ENCODE measurements around the gene GCLC.

Gene GCLC

GRCh38 chr6:53447865-53448264, 97.0 kb downstream of the GCLC start:
- DNase-seq (ENCODE audit: low read depth), result no peak

Data from stimulated activated CD8-positive, alpha-beta memory T cell treated with anti-CD3 and anti-CD28 coated beads, Interleukin-7, amount 100 ng/mL, for 24 hours (primary cell).